Gastrocnemius medialis (tissue), 4 donors: ENCODE data around the gene MGAT5.

Experiments used
- POLR2A ChIP-seq, 2 donors: fragments of 450-650 bp; IDR thresholded peaks; one replicate each; pipeline ENCODE4 v1.6.1; 2017; ENCODE audit warnings: antibody characterized with exemption in 2 of 2, mild to moderate bottlenecking in 2 of 2, moderate library complexity in 2 of 2
- TF ChIP-seq, protein P1 (sequence below), 5 experiments: fragments of 450-650 bp in 3 of 5; fragments of 200-600 bp in 2 of 5; sonication (generic) in 2 of 5; IDR thresholded peaks in 4 of 5; conservative IDR thresholded peaks in 1 of 5; 1 replicate in 4 of 5; 2 replicates in 1 of 5; pipeline ENCODE4 v1.5.1; 2016 to 2019; ENCODE audit warnings: antibody characterized with exemption in 5 of 5, mild to moderate bottlenecking in 3 of 5, moderate library complexity in 3 of 5

DNA sequence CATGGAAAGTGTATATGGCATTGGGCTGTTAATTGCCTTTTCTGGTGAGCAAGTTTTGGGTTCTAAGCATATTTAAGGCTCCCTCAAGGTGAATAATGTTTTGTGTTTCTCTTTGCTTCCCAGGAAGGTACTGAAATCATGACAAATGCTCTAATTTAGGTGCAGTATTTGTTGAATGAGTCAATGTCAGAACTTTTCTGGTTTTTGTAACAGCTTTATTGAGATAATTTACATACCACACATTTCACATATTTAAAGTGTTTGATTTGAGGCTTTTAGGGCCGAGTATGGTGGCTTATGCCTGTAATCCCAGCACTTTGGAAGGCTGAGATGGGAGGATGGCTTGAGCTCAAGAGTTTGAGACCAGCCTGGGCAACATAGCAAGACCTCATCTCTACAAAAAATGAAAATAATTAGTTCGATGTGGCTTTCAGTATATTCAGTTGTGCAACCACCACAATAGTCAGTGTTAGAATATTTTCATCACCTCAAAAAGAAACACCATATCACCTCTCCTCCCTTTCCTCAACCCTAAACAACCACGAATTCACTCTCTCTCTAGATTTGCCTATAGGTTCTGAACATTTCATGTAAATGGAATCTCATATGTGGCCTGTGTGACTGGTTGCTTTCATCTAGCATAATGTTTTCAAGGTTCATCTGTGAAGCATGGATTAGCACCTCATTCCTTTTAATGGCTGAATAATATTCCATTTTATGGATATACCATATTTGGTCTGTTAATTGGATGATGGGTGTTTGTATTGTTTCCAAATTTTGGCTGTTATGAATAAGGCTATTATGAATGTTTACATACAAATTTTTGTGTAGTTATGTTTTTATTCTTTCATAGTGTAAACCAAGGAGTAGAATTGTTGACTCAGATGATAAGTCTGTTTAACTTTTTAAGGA is 54.9 kb downstream of the MGAT5 start:
- TF ChIP-seq POLR2A (IDR thresholded peaks at IDR 0.05), result no peak
- TF ChIP-seq, protein P1, sequence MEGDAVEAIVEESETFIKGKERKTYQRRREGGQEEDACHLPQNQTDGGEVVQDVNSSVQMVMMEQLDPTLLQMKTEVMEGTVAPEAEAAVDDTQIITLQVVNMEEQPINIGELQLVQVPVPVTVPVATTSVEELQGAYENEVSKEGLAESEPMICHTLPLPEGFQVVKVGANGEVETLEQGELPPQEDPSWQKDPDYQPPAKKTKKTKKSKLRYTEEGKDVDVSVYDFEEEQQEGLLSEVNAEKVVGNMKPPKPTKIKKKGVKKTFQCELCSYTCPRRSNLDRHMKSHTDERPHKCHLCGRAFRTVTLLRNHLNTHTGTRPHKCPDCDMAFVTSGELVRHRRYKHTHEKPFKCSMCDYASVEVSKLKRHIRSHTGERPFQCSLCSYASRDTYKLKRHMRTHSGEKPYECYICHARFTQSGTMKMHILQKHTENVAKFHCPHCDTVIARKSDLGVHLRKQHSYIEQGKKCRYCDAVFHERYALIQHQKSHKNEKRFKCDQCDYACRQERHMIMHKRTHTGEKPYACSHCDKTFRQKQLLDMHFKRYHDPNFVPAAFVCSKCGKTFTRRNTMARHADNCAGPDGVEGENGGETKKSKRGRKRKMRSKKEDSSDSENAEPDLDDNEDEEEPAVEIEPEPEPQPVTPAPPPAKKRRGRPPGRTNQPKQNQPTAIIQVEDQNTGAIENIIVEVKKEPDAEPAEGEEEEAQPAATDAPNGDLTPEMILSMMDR (IDR thresholded peaks at IDR 0.05 in 4 of 5, conservative IDR thresholded peaks at IDR 0.05 in 1 of 5), result no peak
